Fibroblast of pulmonary artery (primary cell): Measurements from ENCODE around the gene COL5A1.

Experiments used
- DNase-seq: peaks from one replicate; pipeline ENCODE4 v3.0.0-alpha.2; 2010; ENCODE audit warnings: low read depth
- H3K4me3 ChIP-seq: replicated peaks from 2 replicates; pipeline ENCODE4 v1.5.1; 2011; ENCODE audit warnings: low read depth, mild to moderate bottlenecking, control low read depth, low read length, moderate library complexity
- TF ChIP-seq, protein P1 (sequence below): IDR thresholded peaks from 2 replicates; pipeline ENCODE4 v1.5.1; 2011; ENCODE audit warnings: mild to moderate bottlenecking, control low read depth, low read length, inconsistent platforms; ENCODE audit errors: missing control alignments

The COL5A1 gene

DNA sequence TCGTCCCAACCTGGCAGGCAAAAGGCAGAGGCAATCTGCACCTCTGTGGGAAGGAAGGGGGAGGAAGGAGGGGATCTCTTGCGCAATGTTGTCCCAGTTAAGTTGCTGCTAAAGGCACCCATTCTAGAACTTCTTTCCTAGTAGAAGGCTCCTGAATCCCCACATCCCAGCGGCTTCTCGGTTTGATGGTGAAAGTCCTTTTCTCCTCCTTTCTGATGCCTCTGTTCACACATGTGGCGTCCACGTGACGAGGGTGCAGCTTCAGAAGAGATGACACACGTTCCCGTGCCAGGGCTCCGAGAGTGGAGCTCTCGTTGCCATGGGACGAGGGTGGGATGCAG lies 142.1 kb downstream of the COL5A1 start:
- no peak overlapping the region for H3K4me3 ChIP-seq
- TF ChIP-seq, protein P1, sequence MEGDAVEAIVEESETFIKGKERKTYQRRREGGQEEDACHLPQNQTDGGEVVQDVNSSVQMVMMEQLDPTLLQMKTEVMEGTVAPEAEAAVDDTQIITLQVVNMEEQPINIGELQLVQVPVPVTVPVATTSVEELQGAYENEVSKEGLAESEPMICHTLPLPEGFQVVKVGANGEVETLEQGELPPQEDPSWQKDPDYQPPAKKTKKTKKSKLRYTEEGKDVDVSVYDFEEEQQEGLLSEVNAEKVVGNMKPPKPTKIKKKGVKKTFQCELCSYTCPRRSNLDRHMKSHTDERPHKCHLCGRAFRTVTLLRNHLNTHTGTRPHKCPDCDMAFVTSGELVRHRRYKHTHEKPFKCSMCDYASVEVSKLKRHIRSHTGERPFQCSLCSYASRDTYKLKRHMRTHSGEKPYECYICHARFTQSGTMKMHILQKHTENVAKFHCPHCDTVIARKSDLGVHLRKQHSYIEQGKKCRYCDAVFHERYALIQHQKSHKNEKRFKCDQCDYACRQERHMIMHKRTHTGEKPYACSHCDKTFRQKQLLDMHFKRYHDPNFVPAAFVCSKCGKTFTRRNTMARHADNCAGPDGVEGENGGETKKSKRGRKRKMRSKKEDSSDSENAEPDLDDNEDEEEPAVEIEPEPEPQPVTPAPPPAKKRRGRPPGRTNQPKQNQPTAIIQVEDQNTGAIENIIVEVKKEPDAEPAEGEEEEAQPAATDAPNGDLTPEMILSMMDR: no peak
- DNase-seq: peak; percentile 40

DNA sequence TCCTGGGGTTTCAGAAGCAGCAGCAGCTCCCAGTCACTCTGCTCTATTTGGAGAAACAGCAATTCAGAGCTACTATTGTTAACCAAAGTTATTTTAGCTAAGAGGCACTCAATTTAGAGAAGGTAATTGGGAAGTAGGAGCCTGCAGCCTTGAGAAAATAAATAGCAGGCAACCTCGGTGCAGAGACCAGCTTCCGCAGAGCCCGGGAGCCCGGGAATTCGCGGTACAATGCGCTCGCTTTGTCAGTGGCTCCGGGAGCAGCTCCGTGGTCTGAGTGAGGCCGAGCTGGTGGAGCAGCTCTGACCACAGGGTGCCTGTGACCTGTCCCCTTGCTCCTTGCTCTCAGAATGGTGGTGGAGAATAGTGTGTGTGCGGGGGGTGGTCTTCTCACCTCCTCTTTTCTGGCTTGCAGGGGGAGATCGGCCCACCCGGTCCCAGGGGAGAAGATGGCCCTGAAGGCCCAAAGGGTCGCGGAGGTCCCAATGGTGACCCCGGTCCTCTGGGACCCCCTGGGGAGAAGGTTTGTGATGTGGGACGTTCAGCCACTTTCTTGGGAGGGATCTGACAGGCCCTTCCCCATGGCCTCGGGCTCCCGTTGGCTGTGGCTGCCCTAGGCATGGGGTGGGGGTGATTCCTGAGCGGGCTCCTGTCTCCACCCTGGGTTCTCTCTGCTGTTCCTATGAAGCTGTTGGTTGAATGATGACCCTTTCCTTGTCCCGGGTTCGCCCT lies 143.1 kb downstream of the COL5A1 start:
- no peak overlapping the region for H3K4me3 ChIP-seq
- TF ChIP-seq, protein P1: no peak
- DNase-seq: no peak

DNA sequence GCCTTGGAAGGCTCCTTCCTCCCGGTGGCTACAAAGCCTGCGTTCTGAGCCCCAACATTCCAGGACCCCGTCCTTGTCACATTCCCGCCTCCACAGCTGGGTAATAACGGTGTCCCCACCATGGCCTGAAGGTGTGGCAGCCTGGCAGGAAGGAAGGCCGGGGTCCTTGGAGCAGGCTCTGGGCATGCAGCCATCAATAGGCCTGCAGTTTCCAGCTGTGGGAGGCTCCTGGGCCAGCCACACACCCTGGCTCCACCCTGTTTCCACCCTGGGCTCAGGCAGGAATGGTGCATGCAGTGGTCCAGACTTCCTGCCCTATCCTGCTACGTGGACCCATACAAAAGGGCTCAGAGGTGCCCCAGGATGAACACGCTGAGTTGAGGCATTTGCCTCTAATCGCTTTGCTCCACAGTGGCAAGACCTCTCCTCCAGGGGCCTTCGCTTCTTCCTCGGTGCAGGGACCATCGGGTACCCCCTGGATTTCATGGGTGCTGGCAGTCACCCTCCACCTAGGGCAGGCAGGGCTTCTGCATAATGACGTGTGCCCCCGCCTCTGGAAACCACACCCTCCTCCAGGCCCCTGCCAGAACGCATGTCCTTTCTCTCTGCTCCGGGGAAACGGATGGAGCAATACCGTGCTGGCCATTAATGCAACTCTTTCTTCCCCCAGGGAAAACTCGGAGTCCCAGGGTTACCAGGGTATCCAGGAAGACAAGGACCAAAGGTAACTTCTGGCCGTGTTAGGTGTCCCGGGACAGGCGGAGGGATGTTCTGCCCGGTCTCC lies 143.9 kb downstream of the COL5A1 start:
- TF ChIP-seq, protein P1: no peak
- DNase-seq: peak; percentile 31
- H3K4me3 ChIP-seq: no peak overlapping the region

DNA sequence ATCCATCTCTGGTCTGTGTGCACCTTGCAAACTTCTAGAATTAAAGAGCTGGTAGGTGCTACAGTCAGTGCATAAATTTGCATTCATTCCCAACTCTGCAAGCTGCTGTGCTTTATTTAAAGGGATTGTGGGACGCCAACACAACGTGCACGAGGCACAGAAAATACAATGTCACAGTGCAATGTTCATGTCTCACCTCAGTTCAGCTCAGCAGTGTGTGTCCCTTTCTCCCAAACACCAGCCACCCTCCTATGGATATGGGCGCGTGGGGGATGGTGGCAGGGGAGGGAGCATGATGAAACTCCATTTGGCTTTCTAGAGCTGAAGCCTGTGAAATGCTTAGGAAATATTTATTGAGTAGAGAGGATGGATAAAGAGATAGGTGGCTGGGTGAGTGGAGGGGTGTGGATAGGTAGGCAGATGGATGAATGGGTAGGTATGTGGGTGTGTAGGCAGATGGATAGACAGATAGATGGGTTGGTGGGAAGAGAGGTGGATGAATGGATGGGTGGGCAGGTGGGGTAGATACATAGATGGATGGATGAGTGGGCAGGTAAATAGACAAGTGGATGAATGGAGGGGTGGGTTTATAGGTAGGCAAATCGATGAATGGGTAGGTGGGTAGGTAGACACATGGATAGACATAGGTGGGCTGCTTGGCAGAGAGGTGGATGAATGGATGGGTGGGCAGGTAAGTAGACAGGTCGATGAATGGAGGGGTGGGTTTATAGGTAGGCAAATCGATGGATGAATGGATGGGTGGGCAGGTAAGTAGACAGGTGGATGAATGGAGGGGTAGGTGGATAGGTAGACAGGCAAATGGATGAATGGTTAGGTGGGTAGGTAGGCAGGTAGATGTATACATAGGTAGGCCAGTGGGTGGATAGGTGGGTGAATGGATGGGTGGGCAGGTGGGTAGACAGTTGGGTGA lies 146.3 kb downstream of the COL5A1 start:
- TF ChIP-seq, protein P1: no peak

DNA sequence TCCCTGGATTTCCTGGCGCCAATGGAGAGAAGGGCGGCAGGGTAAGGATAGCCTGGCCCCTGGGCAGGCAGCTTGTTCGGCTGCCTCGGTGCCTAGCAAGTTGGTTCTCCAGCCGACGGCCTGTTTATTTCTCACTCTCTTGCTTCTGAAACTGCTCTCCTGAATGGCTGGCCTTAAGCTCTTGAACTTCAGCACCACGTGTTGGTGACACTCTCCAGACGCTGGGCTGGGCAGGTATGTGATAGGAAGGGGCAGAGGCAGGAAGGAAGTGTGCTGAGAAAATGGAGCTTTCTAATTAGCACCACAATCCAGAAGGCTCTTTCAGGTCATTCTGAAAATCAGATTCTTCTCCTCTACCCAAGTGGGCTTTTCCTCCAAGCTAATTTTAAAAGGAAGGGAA lies 147.6 kb downstream of the COL5A1 start:
- TF ChIP-seq, protein P1: no peak
- no peak overlapping the region for H3K4me3 ChIP-seq
- no peak for DNase-seq

More for the DNA sequence above, 146.3 kb downstream of the COL5A1 start:
- no peak for DNase-seq
- no peak overlapping the region for H3K4me3 ChIP-seq

DNA sequence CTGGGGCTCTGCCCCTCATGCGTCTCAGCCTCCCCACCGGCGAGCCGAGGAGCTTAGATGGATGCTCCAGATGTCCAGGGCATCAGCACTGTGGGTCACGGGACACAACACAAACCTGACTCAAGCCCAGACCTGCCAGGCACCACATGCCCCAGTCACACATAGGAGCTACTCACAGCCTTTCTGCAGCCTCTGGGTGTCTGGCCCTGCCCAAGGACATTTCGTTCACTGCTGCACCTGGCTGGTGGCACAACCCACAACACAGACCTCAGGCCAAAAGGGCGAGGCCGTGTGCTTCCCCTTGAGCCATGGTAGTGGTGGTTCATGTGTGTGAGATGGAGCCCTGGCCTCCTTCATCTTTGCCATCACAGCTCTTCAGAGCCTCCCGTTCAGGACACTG lies 149.4 kb downstream of the COL5A1 start:
- no peak for DNase-seq
- H3K4me3 ChIP-seq: no peak overlapping the region
- TF ChIP-seq, protein P1: no peak
